ENCODE results near the gene SFTPA2. TPM values are rescaled to one million over a fixed set of nuclear protein-coding genes. Genes with fewer than 3 reads are reported as not detected.
"Not testable (repeated sequence)": the region's sequence is repeated elsewhere in the genome, so short reads cannot be mapped to it uniquely, and the experiment has no call there.

SFTPA2 gene
- total RNA-seq, 1 experiment from 2014 or later: 2.8 TPM

DNA sequence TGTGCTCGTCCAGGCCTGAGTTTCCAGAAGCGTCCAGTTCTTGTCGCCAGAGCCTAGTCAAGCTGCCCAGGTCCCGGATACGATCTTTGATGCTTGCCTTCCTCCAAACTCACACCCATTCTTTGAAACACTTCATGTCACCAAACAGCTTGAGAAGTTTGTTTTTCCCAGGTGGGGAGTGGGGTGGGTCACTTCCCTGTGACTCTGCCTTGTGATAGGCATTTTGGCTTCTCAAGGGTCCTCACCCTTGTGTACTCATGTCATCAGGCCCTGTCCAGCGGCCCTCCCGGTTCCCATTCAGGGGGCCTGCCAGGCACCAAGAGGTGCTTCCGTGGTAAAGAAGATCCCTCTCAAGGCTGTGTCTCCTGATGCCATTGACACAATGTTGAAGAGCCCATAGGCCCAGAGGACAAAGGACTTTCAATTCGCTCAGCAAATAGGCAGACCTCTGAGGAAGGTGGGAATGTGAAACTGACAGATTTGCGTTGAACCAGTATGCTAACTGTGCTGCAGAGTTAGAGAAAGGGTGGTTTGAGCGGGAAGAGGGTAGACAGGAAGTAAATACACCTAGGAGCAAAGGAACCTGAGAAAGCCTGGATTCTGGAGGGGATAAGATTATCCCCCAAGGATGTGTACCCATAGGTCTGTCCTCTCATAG is 25.8 kb upstream of the SFTPA2 start:
- H3K9me3 ChIP-seq (ENCODE audit: control insufficient read depth, insufficient read depth, low read depth, low read length): no peaks in the 10 kb centered on the region
- ChIA-PET CTCF (no interaction called here), POLR2A (no interaction called here)
- ATAC-seq (no peak), DNase-seq (ENCODE audit: low read depth, low spot score) (no peak)
- H3K4me3 ChIP-seq (ENCODE audit: low read depth in 2 of 2, low read length in 2 of 2): no peak overlapping the region
- intact Hi-C loops (cut with micrococcal nuclease; ENCODE audit: unreplicated experiment) (no loop called here), in situ Hi-C loops (cut with HindIII; ENCODE audit: low pct_unique_long_range_greater_than_20kb, low sequenced_read_pairs) (no loop called here)
- H3K36me3 ChIP-seq (ENCODE audit: control insufficient read depth, insufficient read depth, low read length): no peaks in the 10 kb centered on the region
- H3K4me1 ChIP-seq (ENCODE audit: control insufficient read depth, insufficient read depth, low read length): no peaks in the 10 kb centered on the region
- no peak overlapping the region for H3K27ac ChIP-seq (ENCODE audit: low read length)
- TF ChIP-seq TCF7L2 (IDR thresholded peaks at IDR 0.05; ENCODE audit: low read depth, low read length) (no peak), SIN3A (IDR thresholded peaks at IDR 0.05; ENCODE audit: borderline replicate concordance, insufficient read depth, low read depth, low read length) (no peak), POLR2AphosphoS5 (IDR thresholded peaks at IDR 0.05; ENCODE audit: low read depth, low read length) (no peak)
- TF ChIP-seq, protein P1, sequence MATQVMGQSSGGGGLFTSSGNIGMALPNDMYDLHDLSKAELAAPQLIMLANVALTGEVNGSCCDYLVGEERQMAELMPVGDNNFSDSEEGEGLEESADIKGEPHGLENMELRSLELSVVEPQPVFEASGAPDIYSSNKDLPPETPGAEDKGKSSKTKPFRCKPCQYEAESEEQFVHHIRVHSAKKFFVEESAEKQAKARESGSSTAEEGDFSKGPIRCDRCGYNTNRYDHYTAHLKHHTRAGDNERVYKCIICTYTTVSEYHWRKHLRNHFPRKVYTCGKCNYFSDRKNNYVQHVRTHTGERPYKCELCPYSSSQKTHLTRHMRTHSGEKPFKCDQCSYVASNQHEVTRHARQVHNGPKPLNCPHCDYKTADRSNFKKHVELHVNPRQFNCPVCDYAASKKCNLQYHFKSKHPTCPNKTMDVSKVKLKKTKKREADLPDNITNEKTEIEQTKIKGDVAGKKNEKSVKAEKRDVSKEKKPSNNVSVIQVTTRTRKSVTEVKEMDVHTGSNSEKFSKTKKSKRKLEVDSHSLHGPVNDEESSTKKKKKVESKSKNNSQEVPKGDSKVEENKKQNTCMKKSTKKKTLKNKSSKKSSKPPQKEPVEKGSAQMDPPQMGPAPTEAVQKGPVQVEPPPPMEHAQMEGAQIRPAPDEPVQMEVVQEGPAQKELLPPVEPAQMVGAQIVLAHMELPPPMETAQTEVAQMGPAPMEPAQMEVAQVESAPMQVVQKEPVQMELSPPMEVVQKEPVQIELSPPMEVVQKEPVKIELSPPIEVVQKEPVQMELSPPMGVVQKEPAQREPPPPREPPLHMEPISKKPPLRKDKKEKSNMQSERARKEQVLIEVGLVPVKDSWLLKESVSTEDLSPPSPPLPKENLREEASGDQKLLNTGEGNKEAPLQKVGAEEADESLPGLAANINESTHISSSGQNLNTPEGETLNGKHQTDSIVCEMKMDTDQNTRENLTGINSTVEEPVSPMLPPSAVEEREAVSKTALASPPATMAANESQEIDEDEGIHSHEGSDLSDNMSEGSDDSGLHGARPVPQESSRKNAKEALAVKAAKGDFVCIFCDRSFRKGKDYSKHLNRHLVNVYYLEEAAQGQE (IDR thresholded peaks at IDR 0.05; ENCODE audit: insufficient read depth in 1 of 2, low read depth in 2 of 2, low read length in 1 of 2): no peak
- TF ChIP-seq, protein P2, sequence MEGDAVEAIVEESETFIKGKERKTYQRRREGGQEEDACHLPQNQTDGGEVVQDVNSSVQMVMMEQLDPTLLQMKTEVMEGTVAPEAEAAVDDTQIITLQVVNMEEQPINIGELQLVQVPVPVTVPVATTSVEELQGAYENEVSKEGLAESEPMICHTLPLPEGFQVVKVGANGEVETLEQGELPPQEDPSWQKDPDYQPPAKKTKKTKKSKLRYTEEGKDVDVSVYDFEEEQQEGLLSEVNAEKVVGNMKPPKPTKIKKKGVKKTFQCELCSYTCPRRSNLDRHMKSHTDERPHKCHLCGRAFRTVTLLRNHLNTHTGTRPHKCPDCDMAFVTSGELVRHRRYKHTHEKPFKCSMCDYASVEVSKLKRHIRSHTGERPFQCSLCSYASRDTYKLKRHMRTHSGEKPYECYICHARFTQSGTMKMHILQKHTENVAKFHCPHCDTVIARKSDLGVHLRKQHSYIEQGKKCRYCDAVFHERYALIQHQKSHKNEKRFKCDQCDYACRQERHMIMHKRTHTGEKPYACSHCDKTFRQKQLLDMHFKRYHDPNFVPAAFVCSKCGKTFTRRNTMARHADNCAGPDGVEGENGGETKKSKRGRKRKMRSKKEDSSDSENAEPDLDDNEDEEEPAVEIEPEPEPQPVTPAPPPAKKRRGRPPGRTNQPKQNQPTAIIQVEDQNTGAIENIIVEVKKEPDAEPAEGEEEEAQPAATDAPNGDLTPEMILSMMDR (IDR thresholded peaks at IDR 0.05): no peak
- no TSS peak for BruUV-seq (replicated peaks)
- H3K27me3 ChIP-seq (ENCODE audit: control insufficient read depth, insufficient read depth, low read length): peaks cover 21% of the 10 kb centered on the region

DNA sequence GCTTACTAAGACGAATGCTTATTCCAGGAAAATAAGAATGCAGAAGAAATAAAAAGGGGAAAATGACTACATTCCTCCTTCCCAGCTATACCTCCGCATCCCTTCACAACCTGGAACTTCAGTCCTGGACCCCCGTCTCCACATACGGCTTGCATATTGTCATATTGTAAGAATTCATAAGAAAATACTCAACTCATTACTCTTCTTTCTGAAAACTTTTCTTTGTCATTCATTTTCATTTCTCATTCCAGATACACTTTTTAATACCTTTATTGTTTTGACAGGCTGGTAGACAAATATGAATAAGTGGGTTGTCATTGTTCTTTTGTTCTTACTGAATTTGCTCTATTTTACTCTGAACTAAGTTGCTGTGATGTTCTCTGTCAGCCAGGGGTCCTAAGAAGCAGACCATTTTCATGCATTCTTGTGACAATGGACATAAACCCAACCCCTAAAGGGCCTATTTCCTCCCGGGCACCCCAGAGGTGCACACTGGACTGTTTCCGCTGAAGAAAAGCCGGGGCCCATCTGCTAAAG is 23.3 kb upstream of the SFTPA2 start:
- no peak for DNase-seq (ENCODE audit: low read depth, low spot score)
- CTCF ChIA-PET: no interaction called here

DNA sequence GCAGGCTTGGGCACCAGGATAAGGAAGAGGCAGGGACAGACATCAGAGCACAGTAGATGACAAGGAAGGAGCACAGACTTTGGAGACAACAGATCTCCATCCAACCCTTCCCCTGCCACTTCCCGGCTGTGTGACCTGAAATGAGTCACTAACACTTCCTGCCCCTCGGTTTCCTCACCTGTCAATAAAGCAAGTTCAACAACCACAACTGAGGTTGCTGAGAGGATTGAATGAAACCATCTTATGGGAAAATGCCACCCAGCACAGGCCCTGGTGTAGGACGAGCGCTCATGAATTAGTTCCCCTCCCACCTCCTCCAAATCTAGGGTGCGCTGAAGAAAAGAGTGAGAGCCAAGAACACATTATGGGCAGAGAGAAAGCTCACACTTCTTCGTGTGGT is 22.7 kb upstream of the SFTPA2 start:
- ATAC-seq; DNase-seq (ENCODE audit: low read depth, low spot score); CTCF ChIA-PET; H3K4me3 ChIP-seq (ENCODE audit: low read depth in 2 of 2, low read length in 2 of 2); intact Hi-C loops (cut with micrococcal nuclease; ENCODE audit: unreplicated experiment); H3K27ac ChIP-seq (ENCODE audit: low read length); in situ Hi-C loops (cut with HindIII; ENCODE audit: low pct_unique_long_range_greater_than_20kb, low sequenced_read_pairs); H3K36me3 ChIP-seq (ENCODE audit: control insufficient read depth, insufficient read depth, low read length); POLR2A ChIA-PET; BruUV-seq (replicated peaks); H3K4me1 ChIP-seq (ENCODE audit: control insufficient read depth, insufficient read depth, low read length); H3K9me3 ChIP-seq (ENCODE audit: control insufficient read depth, insufficient read depth, low read depth, low read length): not testable (repeated sequence)
- H3K27me3 ChIP-seq (ENCODE audit: control insufficient read depth, insufficient read depth, low read length): peaks cover 32% of the 10 kb centered on the region

More for the DNA sequence above, 23.3 kb upstream of the SFTPA2 start:
- Histone ChIP-seq H3K4me1 (ENCODE audit: control insufficient read depth, insufficient read depth, low read length) (no peaks in the 10 kb centered on the region), H3K9me3 (ENCODE audit: control insufficient read depth, insufficient read depth, low read depth, low read length) (no peaks in the 10 kb centered on the region), H3K27me3 (ENCODE audit: control insufficient read depth, insufficient read depth, low read length) (peaks cover 32% of the 10 kb centered on the region), H3K27ac (ENCODE audit: low read length) (no peak overlapping the region), H3K4me3 (ENCODE audit: low read depth in 2 of 2, low read length in 2 of 2) (no peak overlapping the region), H3K36me3 (ENCODE audit: control insufficient read depth, insufficient read depth, low read length) (no peaks in the 10 kb centered on the region)
- ATAC-seq: no peak
- POLR2A ChIA-PET: no interaction called here
- intact Hi-C loops (cut with micrococcal nuclease; ENCODE audit: unreplicated experiment): no loop called here
- TF ChIP-seq, protein P1 (IDR thresholded peaks at IDR 0.05; ENCODE audit: insufficient read depth in 1 of 2, low read depth in 2 of 2, low read length in 1 of 2): no peak
- no peak for TF ChIP-seq SIN3A (IDR thresholded peaks at IDR 0.05; ENCODE audit: borderline replicate concordance, insufficient read depth, low read depth, low read length)
- TF ChIP-seq TCF7L2 (IDR thresholded peaks at IDR 0.05; ENCODE audit: low read depth, low read length): no peak
- TF ChIP-seq POLR2AphosphoS5 (IDR thresholded peaks at IDR 0.05; ENCODE audit: low read depth, low read length): no peak
- TF ChIP-seq, protein P2 (IDR thresholded peaks at IDR 0.05): no peak
- BruUV-seq (replicated peaks): no TSS peak
- in situ Hi-C loops (cut with HindIII; ENCODE audit: low pct_unique_long_range_greater_than_20kb, low sequenced_read_pairs): no loop called here
